CD1c-positive myeloid dendritic cell (primary cell): Measurements from ENCODE around the gene TGFBRAP1.

Experiments used
- DNase-seq: peaks from one replicate; pipeline ENCODE4 v3.0.0-alpha.2; 2016; ENCODE audit errors: extremely low spot score

The TGFBRAP1 gene

DNA sequence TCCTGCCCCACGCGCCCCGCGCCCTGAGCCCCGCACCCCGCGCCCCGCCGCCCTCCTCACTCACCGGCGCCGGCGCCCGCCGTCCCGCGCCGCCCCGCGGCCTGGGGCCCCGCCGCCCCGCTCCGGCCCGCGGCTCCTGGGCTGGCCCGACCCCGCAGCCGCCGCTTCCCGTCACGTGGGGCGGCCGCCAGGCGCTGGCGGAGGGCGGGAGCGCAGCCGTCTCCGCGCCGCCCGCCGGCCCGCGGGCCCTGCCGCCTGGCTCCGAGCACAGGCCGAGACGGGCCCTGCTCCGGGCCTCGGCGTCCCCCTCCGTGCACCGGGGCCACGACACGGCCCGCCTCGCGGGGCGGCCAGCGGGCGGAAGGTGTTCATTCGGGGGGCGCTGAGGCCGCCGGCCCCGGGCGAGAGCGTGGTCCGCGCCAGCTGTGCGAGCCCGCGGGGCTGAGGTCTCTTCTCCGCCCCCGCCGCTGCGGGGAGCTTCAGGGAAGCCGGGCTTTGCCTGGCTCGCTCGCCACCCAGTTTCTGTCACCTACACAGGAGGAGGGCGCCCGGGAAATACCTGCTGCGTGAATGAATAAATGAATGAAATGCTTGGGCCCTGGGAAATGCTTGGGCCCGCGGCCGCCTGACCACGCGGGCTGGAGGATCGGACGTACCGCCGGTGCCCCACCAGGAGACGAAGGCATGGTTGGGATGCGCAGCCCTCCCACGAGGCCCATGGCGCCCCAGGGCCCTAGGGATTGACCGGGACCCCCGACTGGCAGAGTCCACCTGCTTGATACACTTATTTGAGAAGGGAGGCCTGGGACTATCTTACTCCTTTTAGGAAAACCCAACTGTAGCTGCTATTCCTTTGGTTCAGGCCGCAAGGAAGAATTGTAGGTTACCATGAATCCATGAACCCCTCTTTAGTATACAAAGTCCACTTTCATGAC, at the start of gene TGFBRAP1:
Gene TGFBRAP1 (minus strand): TSS at position 175 of the 935 bp plus-strand sequence. CDS start 21,434 bp downstream, outside the sequence.
- DNase-seq = peak; percentile 78

DNA sequence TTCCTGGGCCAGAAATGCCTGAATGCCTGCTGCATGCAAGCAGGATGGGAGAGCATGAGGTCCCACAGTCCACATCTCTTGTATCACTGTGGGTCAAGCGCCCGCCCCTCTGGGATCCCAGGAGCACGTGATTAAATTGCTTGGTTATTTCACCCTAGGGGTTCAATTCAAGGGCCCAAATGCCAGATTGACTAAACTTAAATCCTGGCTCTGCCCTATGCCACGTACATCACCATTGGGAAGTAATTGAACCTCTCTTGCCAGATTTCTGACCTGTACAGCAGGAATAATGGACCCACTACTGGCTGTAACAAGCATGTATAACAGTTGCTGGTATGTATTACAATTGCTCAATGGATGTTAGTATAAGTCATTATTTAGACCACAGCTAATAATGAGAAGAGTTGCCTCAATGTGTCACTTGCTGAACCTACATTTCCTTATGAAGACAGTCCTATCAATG, 49.4 kb upstream of the TGFBRAP1 start:
- DNase-seq = no peak

GRCh38 chr2:105378276-105378840, 48.8 kb upstream of the TGFBRAP1 start:
- no peak for DNase-seq

GRCh38 chr2:105377871-105378270, 48.3 kb upstream of the TGFBRAP1 start:
- DNase-seq = no peak

DNA sequence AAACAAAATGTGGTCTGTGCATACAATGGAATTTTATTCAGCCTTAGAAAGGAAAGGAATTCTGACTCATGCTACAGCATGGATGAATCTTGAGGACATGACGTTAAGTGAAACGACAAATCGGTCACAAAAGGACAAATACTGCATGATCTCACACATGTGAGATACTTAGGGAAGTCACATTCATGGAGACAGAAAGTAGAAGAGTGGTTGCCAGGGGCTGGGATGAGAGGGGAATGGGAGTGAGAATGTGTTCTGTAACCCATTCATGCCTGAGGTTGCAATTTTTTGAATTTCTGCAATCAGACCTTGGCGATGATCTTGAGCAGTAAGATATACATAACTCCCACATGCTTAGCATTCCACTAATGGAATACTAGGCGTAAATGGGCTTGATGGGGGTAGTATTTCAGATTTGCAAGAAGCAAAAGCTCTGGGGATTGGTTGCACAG, 47.3 kb upstream of the TGFBRAP1 start:
- no peak for DNase-seq

DNA sequence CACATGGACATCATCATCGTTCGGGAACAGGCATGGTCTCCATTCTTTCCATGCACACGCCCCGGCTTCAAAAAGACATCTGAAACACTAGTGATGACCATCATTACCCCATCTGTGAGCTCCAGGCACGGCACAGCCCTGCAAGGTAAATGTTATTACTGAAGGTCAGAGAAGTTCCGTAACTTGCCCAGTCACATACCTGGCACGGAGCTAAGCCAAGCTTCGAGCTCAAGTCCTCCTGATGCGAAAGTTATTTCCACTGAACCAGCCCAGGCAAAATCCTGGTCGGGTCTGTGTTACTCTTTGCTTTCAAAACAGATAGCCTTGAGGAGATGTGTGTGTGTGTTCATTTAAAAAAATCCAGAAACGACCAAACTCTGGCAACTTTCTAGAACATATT, 46.5 kb upstream of the TGFBRAP1 start:
- DNase-seq = no peak

- DNase-seq = no peak
Observed at GRCh38 chr2:105375001-105375561, 45.5 kb upstream of the TGFBRAP1 start.

GRCh38 chr2:105373895-105374401, 44.4 kb upstream of the TGFBRAP1 start:
- DNase-seq = no peak

DNA sequence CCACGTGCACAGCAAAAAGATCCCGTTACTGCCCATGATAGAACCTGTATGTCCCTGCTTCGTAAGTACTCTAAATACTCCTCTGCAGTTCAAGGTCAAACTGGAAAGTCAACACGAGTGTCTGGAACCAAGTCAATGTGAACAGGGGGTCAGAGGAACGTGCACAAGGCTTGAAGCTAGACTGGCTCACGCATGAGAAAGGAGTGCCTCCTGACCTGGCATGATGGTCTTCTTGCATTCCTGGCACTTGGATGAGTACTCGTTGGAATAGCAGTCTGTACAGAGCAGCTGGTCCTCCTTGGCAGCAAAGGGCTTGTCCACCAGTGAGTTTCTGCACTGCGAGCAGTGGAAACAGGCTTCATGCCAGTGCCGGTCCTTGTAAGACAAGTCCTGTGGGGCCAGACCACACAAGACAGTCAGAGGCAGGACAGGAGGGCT, 43.8 kb upstream of the TGFBRAP1 start:
- no peak for DNase-seq

DNA sequence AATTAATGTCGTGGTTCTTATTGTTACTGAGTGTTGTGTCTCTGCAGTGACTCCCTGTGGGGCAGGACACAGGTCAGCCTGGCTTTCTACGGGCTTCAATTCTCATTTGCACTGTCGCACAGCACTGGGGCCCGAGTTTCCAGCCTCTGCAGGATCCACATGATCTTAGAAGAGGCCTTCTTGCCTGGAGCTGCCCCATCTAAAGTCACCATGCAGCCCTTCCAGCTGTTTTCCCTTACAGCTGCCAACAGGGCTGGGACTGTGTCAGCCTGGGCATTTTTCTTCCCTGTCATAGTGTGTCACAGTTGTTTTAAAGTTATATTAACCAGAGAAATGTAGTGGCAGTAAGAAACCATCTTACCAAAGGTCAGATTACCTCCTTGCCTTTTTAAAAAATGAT, 42.3 kb upstream of the TGFBRAP1 start:
- DNase-seq = no peak

DNA sequence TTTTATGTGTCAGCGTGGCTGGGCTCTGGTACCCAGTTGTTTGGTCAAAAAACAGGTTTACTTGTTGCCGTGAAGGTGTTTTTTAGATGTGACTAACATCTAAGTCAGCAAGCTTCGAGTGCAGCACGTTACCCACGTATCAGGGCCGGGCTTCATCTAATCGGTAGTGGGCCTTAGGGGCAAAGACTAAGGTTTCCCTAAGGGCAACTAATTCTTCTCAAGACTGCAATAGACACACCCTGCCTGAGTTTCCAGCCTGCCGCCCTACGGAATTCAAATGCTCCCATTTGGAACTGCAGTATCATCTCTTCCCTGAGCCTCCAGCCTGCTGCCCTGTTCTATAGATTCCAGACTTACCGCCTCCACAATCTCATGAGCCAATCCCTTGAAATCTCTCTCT, 41.6 kb upstream of the TGFBRAP1 start:
- DNase-seq = no peak

DNA sequence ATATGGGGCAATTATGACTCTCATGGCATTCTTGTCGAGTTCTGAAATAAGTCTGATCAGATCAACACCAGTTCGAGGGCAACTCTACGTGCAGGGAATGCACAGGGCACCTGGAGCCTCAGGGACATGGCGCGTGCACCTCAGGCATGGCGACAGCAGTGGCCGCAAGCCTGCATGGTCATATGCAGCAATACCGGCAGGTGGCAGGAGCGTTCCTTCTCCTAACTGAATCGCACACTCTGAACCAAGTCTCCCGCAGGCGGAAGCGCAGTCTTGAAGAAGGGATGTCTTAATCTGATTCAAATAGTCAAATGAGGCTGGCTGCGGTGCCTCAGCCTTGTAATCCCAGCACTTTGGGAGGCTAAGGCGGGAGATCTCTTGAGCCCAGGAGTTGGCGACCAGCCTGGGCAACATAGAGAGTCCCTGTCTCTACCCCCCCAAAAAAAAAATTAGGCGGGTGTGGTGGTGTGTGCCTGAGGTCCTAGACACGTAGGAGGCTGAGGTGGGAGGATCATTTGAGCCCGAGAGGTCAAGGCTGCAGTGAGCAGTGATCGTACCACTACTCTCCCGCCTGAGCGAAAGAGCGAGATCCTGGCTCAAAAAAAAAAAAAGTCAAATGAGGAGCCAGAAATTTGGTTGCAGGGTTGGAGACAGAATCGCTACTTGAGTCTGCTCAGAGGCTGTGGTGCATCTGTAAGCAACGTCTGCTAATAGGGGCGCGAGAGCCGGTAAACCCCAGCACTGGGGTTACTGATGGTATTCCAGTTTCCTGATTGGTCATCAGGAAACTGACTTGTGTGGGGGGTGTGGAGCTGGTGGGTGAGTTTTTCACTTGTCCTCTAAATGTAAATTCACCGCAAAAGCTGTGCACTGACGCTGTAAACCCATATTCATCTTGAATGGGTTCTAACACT, 40.5 kb upstream of the TGFBRAP1 start:
- DNase-seq = peak; percentile 88

DNA sequence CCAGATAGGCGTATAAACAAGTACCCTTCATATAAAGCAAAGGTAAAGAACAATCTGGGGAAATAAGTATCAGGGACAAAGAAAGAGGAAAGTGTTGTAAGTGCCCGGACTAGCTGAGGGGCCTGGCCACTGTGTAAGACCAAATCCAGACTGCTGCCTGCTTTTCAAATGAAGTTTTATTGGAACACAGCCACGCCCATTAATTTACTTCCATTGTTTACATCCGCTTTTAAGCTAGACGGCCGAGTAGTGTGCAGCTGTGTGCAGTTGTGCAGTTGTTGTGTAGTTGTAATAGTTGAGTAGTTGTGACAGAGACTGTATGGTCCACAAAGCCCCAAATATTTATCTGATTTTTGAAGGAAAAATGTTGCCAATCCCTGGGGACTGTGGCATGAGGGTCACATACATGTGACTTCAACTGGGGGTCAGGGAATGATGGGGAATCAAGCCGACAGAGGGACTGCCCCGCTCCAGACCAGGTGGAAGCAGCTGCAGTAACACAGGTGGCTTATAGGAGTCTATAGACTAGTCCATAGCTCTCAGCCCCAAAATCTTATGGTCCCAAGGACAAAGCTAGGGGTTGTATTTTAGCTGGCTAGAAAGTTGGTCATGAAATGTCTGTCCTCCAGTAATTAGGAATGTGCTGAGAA, 39.3 kb upstream of the TGFBRAP1 start:
- DNase-seq = no peak

GRCh38 chr2:105365206-105365605, 35.7 kb upstream of the TGFBRAP1 start:
- no peak for DNase-seq

GRCh38 chr2:105364436-105365139, 35.1 kb upstream of the TGFBRAP1 start:
- no peak for DNase-seq

DNA sequence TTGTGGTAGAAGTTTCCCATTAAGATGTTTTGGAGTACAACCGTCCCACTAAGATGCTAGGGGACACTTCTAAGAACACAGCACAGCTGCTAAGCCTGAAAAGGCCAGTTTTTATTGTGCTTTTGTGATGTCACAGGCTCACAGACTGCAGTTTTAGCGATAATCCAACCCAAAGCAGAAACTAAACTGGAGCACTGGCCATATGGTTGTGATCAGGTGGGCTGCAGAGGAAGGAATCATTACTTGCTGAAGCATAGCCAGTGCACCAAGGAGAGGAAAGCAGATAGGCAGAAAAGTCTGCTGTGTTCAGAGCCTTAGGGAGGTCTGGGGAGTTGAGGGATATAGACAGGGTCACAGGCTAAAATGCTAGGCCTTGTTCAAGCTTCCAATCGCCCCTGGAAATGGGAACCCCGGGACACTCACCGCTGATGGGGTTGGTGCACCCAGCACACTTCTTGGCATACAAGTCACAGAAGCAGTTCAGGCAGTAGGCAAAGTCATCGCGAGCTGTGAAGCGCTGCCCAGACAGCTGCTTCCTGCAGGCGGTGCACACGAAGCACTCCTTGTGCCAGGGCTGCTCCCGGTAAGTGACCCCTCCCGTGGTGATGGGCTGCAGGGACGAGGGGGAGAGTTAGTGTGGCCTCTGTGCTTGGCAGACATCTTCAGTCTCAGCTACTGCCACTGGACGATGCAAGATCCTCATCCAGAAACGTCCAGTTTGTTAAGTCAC, 33.5 kb upstream of the TGFBRAP1 start:
- DNase-seq = no peak

- no peak for DNase-seq
Observed at GRCh38 chr2:105361102-105361889, 31.8 kb upstream of the TGFBRAP1 start.

- DNase-seq = no peak
Observed at GRCh38 chr2:105358593-105358992, 29.1 kb upstream of the TGFBRAP1 start.

- DNase-seq = no peak
Observed at GRCh38 chr2:105357122-105357521, 27.6 kb upstream of the TGFBRAP1 start.
